BLaER1 treated with 17β-estradiol and CSF1 and Interleukin-3, amounts not matched to agents 10 nM and 100 nM (cell line): ENCODE data around the gene HSPG2.
"Not testable (repeated sequence)": the region's sequence is repeated elsewhere in the genome, so short reads cannot be mapped to it uniquely, and the experiment has no call there.

ENCODE experiments used
- H3K27ac ChIP-seq, 11 experiments: shearing (Covaris generic); formaldehyde crosslinking; 2 replicates each; pipeline ENCODE4 v1.8.1; 2022
- H3K27me3 ChIP-seq, 11 experiments: shearing (Covaris generic); formaldehyde crosslinking; 2 replicates each; pipeline ENCODE4 v1.8.1; 2022
- H3K36me3 ChIP-seq, 11 experiments: shearing (Covaris generic); formaldehyde crosslinking; 2 replicates each; pipeline ENCODE4 v1.8.1; 2022
- H3K4me1 ChIP-seq, 10 experiments: shearing (Covaris generic); formaldehyde crosslinking; 2 replicates each; pipeline ENCODE4 v1.8.1; 2022
- H3K4me2 ChIP-seq, 11 experiments: shearing (Covaris generic); formaldehyde crosslinking; 2 replicates each; pipeline ENCODE4 v1.8.1; 2022
- H3K4me3 ChIP-seq, 10 experiments: shearing (Covaris generic); formaldehyde crosslinking; 2 replicates each; pipeline ENCODE4 v1.8.1; 2022
- H3K9ac ChIP-seq, 11 experiments: shearing (Covaris generic); formaldehyde crosslinking; 2 replicates each; pipeline ENCODE4 v1.8.1; 2022
- H3K9me3 ChIP-seq, 11 experiments: shearing (Covaris generic); formaldehyde crosslinking; replicated peaks in 1 of 11; 2 replicates each; pipeline ENCODE4 v1.8.1; 2022
- H4K20me1 ChIP-seq, 11 experiments: shearing (Covaris generic); formaldehyde crosslinking; 2 replicates each; pipeline ENCODE4 v1.8.1; 2022
- Cebpa-rat ChIP-seq, 11 experiments: shearing (Covaris generic); IDR thresholded peaks; 2 replicates each; pipeline ENCODE4 v1.8.1; 2022

Gene HSPG2

GRCh38 chr1:21955058-21955457 is 17.9 kb upstream of the HSPG2 start:
- H3K27ac ChIP-seq = no peak overlapping the region
- no peak for TF ChIP-seq Cebpa-rat (IDR thresholded peaks at IDR 0.05)
- no peaks in the 10 kb centered on the region for H4K20me1 ChIP-seq
- H3K36me3 ChIP-seq = no peaks in the 10 kb centered on the region
- H3K27me3 ChIP-seq = no peaks in the 10 kb centered on the region
- peaks cover 28 to 50% (median 47%) of the 10 kb centered on the region in 10 experiments for H3K4me1 ChIP-seq
- no peak overlapping the region for H3K4me3 ChIP-seq
- H3K9me3 ChIP-seq = no peaks in the 10 kb centered on the region
- H3K4me2 ChIP-seq = peak overlapping the region in 2 of 11 experiments; percentile 64 to 80; a peak in 3 of 22 replicates
- H3K9ac ChIP-seq = no peak overlapping the region

DNA sequence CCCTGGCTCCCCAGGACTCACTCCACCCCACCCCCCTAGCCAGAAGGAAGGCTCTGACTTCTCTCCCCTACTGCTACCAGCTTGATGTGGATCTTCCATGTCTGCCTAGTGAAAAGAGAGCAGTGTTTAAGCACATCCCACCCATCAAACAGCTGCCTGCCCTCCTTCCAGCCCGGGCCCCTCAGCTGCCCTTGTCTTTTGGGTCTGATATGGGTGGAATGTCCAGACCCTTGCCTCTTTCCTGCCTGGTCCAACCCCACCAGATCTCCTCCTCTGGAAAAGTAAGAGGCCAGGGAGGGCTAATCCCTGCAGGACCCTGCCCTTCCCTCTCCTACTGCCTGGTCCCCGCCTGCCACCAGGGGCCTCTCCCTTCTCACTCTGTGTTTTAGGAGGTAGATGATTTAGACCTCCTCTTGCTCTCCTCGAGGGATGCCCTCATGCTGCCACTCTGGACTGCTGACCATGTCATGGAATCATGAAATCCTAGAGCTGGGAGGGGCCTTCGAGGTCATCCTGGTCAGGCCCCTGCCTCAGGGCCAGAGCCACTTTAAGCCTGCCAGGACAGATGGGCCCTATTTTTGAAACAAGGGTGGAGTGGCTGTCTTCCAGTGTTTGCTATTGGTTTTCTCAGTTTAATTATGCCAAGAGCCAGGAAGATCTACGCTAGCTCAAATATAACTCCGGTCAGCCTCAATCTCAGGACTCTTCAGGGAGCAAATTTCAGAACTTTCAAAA is 15.8 kb upstream of the HSPG2 start:
- Histone ChIP-seq H3K9ac (no peak overlapping the region), H3K4me3 (no peak overlapping the region)
- no peak for TF ChIP-seq Cebpa-rat (IDR thresholded peaks at IDR 0.05)

GRCh38 chr1:21951226-21951870 is 14.2 kb upstream of the HSPG2 start:
- Histone ChIP-seq H3K4me2 (no peak overlapping the region), H3K36me3 (no peaks in the 10 kb centered on the region), H3K4me3 (no peak overlapping the region), H4K20me1 (no peaks in the 10 kb centered on the region), H3K4me1 (peaks cover 9 to 19% (median 13%) of the 10 kb centered on the region in 10 experiments), H3K9me3 (no peaks in the 10 kb centered on the region), H3K9ac (no peak overlapping the region), H3K27me3 (no peaks in the 10 kb centered on the region), H3K27ac (no peak overlapping the region)
- no peak for TF ChIP-seq Cebpa-rat (IDR thresholded peaks at IDR 0.05)

More for the DNA sequence above, 15.8 kb upstream of the HSPG2 start:
- Histone ChIP-seq H3K4me2 (no peak overlapping the region), H3K4me1 (peaks cover 22 to 28% (median 27%) of the 10 kb centered on the region in 10 experiments), H3K27ac (no peak overlapping the region; a peak in 1 of 22 replicates), H4K20me1 (no peaks in the 10 kb centered on the region), H3K27me3 (no peaks in the 10 kb centered on the region), H3K9me3 (no peaks in the 10 kb centered on the region), H3K36me3 (no peaks in the 10 kb centered on the region)

GRCh38 chr1:21950734-21951133 is 13.6 kb upstream of the HSPG2 start:
- H3K9me3 ChIP-seq = no peaks in the 10 kb centered on the region
- no peaks in the 10 kb centered on the region for H3K27me3 ChIP-seq
- no peaks in the 10 kb centered on the region for H3K36me3 ChIP-seq
- no peak for TF ChIP-seq Cebpa-rat (IDR thresholded peaks at IDR 0.05)
- peaks cover 5 to 13% (median 7%) of the 10 kb centered on the region in 10 experiments for H3K4me1 ChIP-seq
- no peak overlapping the region for H3K9ac ChIP-seq
- H3K4me2 ChIP-seq = no peak overlapping the region
- no peaks in the 10 kb centered on the region for H4K20me1 ChIP-seq
- no peak overlapping the region for H3K27ac ChIP-seq
- no peak overlapping the region for H3K4me3 ChIP-seq

DNA sequence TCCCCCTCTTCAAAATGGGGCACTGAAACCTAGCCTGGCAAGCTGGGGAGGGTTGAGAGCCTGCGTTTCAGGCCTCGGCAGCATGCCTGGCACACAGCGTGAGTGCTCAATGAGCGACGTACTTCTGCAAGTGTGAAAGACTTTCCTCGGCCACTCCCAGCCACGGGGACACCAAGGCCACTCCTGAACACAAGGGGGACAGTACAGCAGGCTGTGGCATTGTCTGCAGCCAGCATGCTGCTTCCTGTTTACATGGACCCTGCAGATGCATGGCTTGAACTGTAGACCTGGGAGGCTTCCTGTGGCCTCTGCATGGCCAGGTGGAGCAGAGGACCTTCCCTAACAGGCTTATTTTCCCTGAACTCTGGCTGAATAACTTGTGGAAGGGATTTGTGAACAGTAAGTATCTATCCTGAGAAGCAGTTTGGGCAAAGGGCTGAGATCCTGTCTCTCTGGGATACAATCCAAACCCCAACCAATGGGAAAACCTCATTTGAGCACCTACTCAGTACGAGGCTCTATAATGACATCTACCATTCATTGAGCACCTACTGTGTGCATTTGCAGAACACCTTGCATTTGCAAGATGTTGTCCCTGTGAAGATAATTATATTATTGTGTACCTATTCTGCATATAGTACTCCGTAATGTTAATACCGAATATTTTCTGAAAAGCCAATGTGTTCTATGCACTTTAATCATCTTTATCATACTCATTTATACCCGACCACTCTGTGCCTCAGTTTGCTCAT is 9.9 kb upstream of the HSPG2 start:
- H3K27ac ChIP-seq = no peak overlapping the region
- H3K4me2 ChIP-seq = 0 out of 22 replicates have a peak overlapping the region, but pooled peaks of 1 of the 11 experiments have one; percentile 3
- H3K9me3 ChIP-seq = no peaks in the 10 kb centered on the region
- H3K36me3 ChIP-seq = no peaks in the 10 kb centered on the region
- no peak overlapping the region for H3K4me3 ChIP-seq
- H4K20me1 ChIP-seq = no peaks in the 10 kb centered on the region
- no peak overlapping the region; a peak in 1 of 22 replicates for H3K9ac ChIP-seq
- no peak for TF ChIP-seq Cebpa-rat (IDR thresholded peaks at IDR 0.05)
- H3K4me1 ChIP-seq = peaks cover 0 to 7% (median 2%) of the 10 kb centered on the region in 10 experiments; a peak in 5 of 20 replicates
- H3K27me3 ChIP-seq = no peaks in the 10 kb centered on the region

GRCh38 chr1:21944733-21945073 is 7.6 kb upstream of the HSPG2 start:
- Histone ChIP-seq H3K4me2 (no peak overlapping the region), H3K9ac (no peak overlapping the region), H3K9me3 (no peaks in the 10 kb centered on the region), H3K36me3 (no peaks in the 10 kb centered on the region), H3K4me3 (no peak overlapping the region), H3K27me3 (no peaks in the 10 kb centered on the region), H3K27ac (no peak overlapping the region), H3K4me1 (peaks cover 9 to 20% (median 15%) of the 10 kb centered on the region in 10 experiments), H4K20me1 (no peaks in the 10 kb centered on the region)
- TF ChIP-seq Cebpa-rat (IDR thresholded peaks at IDR 0.05) = no peak

DNA sequence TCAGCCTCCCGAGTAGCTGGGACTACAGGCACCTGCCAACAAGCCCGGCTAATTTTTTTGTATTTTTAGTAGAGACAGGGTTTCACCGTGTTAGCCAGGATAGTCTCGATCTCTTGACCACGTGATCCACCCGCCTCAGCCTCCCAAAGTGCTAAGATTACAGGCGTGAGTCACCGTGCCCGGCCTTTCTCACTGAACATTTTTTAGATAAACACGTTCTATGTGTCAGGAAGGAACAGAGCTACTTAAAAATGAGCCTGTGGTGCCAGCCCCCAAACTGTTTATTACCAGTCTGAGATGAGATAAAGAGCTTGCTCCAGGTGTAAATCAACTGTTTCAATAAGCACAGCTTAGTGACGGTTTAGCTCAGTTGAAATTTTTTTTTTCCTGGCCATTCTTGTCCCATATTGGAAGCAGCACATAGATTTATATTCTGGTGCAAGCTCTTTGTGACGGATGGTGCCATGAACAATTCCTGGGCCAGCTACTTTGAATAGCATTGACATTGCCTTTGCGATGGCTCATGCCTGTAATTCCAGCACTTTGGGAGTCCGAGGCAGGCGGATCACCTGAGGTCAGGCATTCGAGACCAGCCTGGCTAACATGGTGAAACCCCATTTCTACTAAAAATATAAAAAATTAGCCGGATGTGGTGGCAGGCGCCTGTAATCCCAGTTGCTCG is 6.0 kb upstream of the HSPG2 start:
- not testable (repeated sequence) for H3K36me3 ChIP-seq, H3K4me3 ChIP-seq, H3K4me2 ChIP-seq, H3K27ac ChIP-seq, H4K20me1 ChIP-seq, H3K9ac ChIP-seq, H3K9me3 ChIP-seq, H3K27me3 ChIP-seq
- H3K4me1 ChIP-seq = peaks cover 25 to 36% (median 31%) of the 10 kb centered on the region in 10 experiments

DNA sequence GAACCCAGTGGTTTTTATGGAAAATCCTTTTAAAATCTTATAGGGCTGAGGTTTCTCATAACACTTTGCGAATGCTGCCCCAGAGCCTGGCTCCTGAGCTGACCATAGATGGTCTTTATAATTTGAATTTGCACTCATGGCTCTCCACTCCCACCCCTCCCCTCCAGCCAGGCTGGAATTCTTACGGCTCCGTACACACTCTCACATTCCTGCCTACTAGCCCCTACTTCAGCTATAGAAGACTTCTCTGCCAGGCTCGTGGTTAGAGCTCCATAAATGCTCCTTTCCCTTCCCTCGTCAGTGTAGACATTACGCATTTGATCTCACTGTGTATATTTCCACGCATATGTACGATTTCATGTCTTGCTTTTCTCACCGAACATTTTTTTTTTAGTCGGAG is 5.4 kb upstream of the HSPG2 start:
- H4K20me1 ChIP-seq = no peaks in the 10 kb centered on the region
- H3K4me1 ChIP-seq = peaks cover 31 to 43% (median 37%) of the 10 kb centered on the region in 10 experiments
- no peaks in the 10 kb centered on the region for H3K27me3 ChIP-seq
- no peaks in the 10 kb centered on the region for H3K36me3 ChIP-seq
- no peak overlapping the region for H3K9ac ChIP-seq
- H3K4me3 ChIP-seq = no peak overlapping the region
- TF ChIP-seq Cebpa-rat (IDR thresholded peaks at IDR 0.05) = no peak
- no peak overlapping the region for H3K4me2 ChIP-seq
- no peak overlapping the region for H3K27ac ChIP-seq
- H3K9me3 ChIP-seq = no peaks in the 10 kb centered on the region

DNA sequence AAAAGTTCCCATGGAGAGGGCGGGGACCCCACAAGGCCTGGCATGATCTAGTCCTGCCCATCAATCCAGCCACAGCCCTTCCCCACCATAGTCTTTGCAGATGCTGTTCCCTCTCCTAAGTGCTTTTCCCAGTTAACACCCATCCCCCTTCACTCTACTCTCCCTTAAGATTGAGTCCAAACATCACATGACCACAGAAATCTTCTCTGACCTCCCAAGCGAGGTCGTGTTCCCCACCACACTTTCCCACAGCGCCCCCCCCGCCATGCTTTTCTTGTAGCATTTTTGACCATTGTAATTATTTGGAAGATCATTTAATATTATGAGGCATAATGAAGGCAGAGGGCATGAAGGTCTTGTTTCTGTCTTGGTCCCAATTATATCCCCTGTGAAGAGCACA is 4.3 kb upstream of the HSPG2 start:
- H3K9me3 ChIP-seq = no peaks in the 10 kb centered on the region
- H3K9ac ChIP-seq = no peak overlapping the region
- peaks cover 0 to 4% (median 0%) of the 10 kb centered on the region in 11 experiments; a peak in 2 of 22 replicates for H4K20me1 ChIP-seq
- H3K27ac ChIP-seq = no peak overlapping the region
- H3K4me2 ChIP-seq = peak overlapping the region in 3 of 11 experiments; percentile 0 to 33 (median 4); a peak in 4 of 22 replicates
- peaks cover 34 to 42% (median 36%) of the 10 kb centered on the region in 10 experiments for H3K4me1 ChIP-seq
- H3K27me3 ChIP-seq = no peaks in the 10 kb centered on the region
- no peaks in the 10 kb centered on the region for H3K36me3 ChIP-seq
- TF ChIP-seq Cebpa-rat (IDR thresholded peaks at IDR 0.05) = no peak
- H3K4me3 ChIP-seq = no peak overlapping the region
